Type B pancreatic cell (in vitro differentiated cells): ENCODE data around the gene RAB23. TPM values are rescaled to one million over a fixed set of nuclear protein-coding genes. Genes with fewer than 3 reads are reported as not detected.

Experiments used
- DNase-seq: peaks from one replicate; pipeline ENCODE4 v3.0.0; 2021; ENCODE audit warnings: mixed read lengths; ENCODE audit not compliant: unreplicated experiment; ENCODE audit errors: extremely low spot score
- H3K27ac Mint-ChIP-seq: 2 replicates; pipeline ENCODE4 v1.8.0; 2021; ENCODE audit warnings: mild to moderate bottlenecking, mixed read lengths
- H3K27me3 Mint-ChIP-seq: 2 replicates; pipeline ENCODE4 v1.8.0; 2021; ENCODE audit warnings: mixed read lengths
- H3K36me3 Mint-ChIP-seq: 2 replicates; pipeline ENCODE4 v1.8.0; 2021; ENCODE audit warnings: mixed read lengths
- H3K4me1 Mint-ChIP-seq: one replicate; pipeline ENCODE4 v1.8.0; 2021; ENCODE audit warnings: mixed read lengths; ENCODE audit not compliant: unreplicated experiment
- H3K4me3 Mint-ChIP-seq: 2 replicates; pipeline ENCODE4 v1.8.0; 2021; ENCODE audit warnings: mild to moderate bottlenecking, mixed read lengths
- H3K9me3 Mint-ChIP-seq: 2 replicates; pipeline ENCODE4 v1.8.0; 2021; ENCODE audit warnings: mixed read lengths
- total RNA-seq: library from RNA; stranded (reverse); gene quantifications from 2 replicates; pipeline ENCODE4 v1.2.1, GENCODE V29; 2021; ENCODE audit warnings: low replicate concordance
- TF ChIP-seq, protein P1 (sequence below): fragments of 200-600 bp; sonication (generic); conservative IDR thresholded peaks from 2 replicates; pipeline ENCODE4 v1.5.0; 2021; ENCODE audit warnings: antibody characterized with exemption, mild to moderate bottlenecking

RAB23 gene
- total RNA-seq, 1 donor from 2014 or later = 17.4 TPM

DNA sequence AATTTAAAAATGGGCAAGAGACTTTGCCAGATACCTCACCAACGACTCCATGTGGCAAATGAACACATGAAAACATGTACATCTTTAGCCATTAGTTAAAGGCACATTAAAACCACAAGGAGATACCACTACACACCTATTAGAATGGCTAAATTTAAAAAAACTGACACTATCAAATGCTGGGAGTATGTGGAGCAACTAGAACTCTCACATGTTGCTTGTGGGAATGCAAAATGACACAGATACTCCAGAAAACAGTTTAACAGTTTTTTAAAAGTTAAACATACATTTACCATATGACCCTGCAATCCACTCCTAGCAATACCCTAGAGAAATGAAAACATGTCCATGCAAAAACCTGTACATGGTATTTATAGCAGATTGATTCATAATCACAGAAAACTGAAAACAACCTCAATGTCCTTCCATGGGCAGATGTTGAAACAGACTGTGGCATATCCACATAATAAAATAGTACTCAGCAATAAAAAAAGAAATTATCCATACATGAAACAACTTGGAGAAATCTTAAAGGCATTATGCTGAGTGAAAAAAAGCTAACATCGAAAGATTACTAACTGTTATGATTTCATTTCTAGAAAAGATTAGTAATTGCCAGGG, 1.9 kb downstream of the RAB23 start:
- H3K4me3 Mint-ChIP-seq = peak overlapping the region; percentile 84
- no peaks in the 10 kb centered on the region for H3K27me3 Mint-ChIP-seq
- H3K4me1 Mint-ChIP-seq = peaks cover 27% of the 10 kb centered on the region
- peaks cover 16% of the 10 kb centered on the region for H3K36me3 Mint-ChIP-seq
- H3K9me3 Mint-ChIP-seq = peaks cover 10% of the 10 kb centered on the region
- H3K27ac Mint-ChIP-seq = no peak overlapping the region
- TF ChIP-seq, protein P1, sequence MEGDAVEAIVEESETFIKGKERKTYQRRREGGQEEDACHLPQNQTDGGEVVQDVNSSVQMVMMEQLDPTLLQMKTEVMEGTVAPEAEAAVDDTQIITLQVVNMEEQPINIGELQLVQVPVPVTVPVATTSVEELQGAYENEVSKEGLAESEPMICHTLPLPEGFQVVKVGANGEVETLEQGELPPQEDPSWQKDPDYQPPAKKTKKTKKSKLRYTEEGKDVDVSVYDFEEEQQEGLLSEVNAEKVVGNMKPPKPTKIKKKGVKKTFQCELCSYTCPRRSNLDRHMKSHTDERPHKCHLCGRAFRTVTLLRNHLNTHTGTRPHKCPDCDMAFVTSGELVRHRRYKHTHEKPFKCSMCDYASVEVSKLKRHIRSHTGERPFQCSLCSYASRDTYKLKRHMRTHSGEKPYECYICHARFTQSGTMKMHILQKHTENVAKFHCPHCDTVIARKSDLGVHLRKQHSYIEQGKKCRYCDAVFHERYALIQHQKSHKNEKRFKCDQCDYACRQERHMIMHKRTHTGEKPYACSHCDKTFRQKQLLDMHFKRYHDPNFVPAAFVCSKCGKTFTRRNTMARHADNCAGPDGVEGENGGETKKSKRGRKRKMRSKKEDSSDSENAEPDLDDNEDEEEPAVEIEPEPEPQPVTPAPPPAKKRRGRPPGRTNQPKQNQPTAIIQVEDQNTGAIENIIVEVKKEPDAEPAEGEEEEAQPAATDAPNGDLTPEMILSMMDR = no peak
- no peak for DNase-seq

DNA sequence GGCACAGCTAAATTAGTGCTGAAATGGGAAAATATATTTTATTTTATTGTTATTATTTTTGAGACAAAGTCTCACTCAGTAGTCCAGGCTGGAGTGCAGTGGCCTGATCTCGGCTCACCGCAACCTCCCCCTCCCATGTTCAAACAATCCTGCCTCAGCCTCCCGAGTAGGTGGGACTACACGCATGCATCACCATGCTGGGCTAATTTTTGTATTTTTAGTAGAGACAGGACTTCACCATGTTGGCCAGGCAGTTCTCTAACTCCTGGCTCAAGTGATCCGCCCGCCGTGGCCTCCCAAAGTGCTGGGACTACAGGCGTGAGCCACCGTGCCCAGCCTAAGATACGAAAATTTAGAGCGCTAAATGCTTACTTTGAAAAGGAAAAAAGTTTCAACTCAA, 4.8 kb downstream of the RAB23 start:
- no peak for DNase-seq
- Mint-ChIP-seq H3K27me3 (no peaks in the 10 kb centered on the region), H3K36me3 (peaks cover 20% of the 10 kb centered on the region), H3K9me3 (peaks cover 10% of the 10 kb centered on the region), H3K4me3 (no peak overlapping the region), H3K4me1 (peaks cover 16% of the 10 kb centered on the region), H3K27ac (no peak overlapping the region)
- TF ChIP-seq, protein P1 = no peak

DNA sequence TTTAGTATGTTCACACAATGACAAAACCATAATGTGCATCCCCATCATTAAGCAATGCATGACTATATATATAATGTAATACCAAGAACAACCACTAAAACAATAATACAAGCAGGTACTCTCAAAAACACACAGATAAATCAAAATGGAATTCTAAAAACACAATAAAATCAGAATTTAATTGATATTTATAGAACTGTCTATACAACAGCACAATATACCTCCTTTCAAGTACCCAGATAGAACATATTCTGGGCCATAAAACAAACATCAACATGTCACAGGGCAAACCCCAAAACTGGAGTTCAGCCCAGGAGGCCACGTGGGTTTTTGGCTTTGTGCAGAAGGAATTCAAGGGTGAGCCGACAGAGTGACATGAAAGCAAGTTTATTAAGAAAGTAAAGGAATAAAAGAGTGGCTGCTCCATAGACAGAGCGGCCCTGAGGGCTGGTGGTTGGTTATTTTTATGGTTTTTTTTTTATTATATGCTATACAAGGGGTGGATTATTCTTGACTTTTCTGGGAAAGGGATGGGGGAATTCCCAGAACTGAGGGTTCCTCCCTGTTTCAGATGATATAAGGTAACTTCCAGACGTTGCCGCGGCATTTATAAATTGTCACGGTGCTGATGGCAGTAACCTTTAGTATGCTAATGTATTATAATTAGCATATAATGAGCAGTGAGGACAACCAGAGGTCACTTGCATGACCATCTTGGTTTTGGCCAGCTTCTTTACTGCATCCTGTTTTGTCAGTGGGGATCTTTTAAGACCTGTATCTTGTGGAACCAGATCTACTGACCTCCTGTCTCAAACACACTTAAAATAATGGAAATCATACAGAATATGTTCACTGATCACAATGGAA, 5.6 kb downstream of the RAB23 start:
- TF ChIP-seq, protein P1 = peak; percentile 53
- Mint-ChIP-seq H3K4me3 (peak overlapping the region; percentile 5), H3K27me3 (no peaks in the 10 kb centered on the region), H3K27ac (no peak overlapping the region), H3K36me3 (peaks cover 20% of the 10 kb centered on the region), H3K9me3 (peaks cover 10% of the 10 kb centered on the region), H3K4me1 (peaks cover 24% of the 10 kb centered on the region)
- DNase-seq = no peak

DNA sequence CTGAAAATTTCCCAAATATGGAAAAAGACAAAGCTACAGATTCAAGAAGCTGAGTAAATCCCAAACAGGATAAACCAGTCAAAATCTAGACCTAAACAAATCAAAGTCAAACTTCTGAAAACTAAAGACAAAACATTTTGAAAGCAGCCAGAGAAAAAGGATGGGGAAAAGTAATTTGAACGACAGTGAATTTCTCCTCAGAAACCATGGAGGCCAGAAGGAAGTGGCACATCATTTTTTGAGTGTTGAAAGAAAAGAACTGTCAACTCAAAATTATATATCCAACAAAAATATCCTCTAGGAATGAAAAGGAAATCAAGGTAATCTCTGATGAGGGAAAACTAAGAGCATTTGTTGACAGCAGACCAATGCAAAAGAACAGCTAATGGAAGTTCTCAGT, 6.8 kb downstream of the RAB23 start:
- peaks cover 20% of the 10 kb centered on the region for H3K4me1 Mint-ChIP-seq
- peaks cover 10% of the 10 kb centered on the region for H3K9me3 Mint-ChIP-seq
- H3K36me3 Mint-ChIP-seq = peaks cover 20% of the 10 kb centered on the region
- H3K27ac Mint-ChIP-seq = no peak overlapping the region
- TF ChIP-seq, protein P1 = no peak
- no peaks in the 10 kb centered on the region for H3K27me3 Mint-ChIP-seq
- no peak overlapping the region for H3K4me3 Mint-ChIP-seq
- no peak for DNase-seq

DNA sequence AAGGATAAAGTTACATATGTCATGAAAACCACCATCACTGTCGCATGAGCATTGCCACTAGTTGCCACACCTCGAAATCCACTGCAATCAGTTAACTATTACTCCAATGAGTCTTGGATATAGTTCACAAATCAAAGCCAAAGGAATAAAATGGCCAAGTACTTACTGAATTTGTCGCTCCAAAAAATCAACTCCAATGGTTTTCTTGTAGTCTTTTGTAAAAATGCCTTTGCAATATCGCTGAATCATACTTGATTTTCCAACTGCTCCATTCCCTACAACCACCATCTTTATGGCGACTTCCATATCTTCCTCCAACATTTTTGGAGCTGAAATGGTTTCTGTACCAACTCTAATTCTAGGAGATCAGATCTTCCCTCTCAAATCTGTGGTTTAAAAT, 12.0 kb downstream of the RAB23 start:
- H3K4me1 Mint-ChIP-seq = peaks cover 21% of the 10 kb centered on the region

More for the DNA sequence above, 12.0 kb downstream of the RAB23 start:
- H3K9me3 Mint-ChIP-seq = no peaks in the 10 kb centered on the region
- no peak overlapping the region for H3K27ac Mint-ChIP-seq
- H3K36me3 Mint-ChIP-seq = peaks cover 21% of the 10 kb centered on the region
- TF ChIP-seq, protein P1 = no peak
- DNase-seq = no peak
- H3K27me3 Mint-ChIP-seq = no peaks in the 10 kb centered on the region
- H3K4me3 Mint-ChIP-seq = no peak overlapping the region
